Activated T-helper 1 cell treated with anti-CD3 and anti-CD28 coated beads, Interleukin-2, amount 50 U/mL, for 16 hours (primary cell): ENCODE results near the gene BARD1.
A peak's percentile ranks its signal among the peaks of the same experiment; 100 is the strongest.
"Not testable (repeated sequence)": the region's sequence is repeated elsewhere in the genome, so short reads cannot be mapped to it uniquely, and the experiment has no call there.

Source experiments
- DNase-seq, 2 donors: peaks; one replicate each; pipeline ENCODE4 v3.0.0-alpha.2; 2020; ENCODE audit warnings: low read depth in 1 of 2, low spot score in 1 of 2

The BARD1 gene

GRCh38 chr2:214808981-214809750 lies at the start of gene BARD1:
Gene BARD1, minus strand, starts transcription at chr2:214809683. Its CDS starts 114 bp downstream, at chr2:214809569.
- peak in 1 of 2 donors; percentile 30 for DNase-seq

- no peak for DNase-seq
Measured at GRCh38 chr2:214856137-214856536, 46.7 kb upstream of the BARD1 start.

GRCh38 chr2:214853906-214854305 lies 44.4 kb upstream of the BARD1 start:
- DNase-seq, result no peak

- DNase-seq, result no peak
Measured at GRCh38 chr2:214843823-214844222, 34.3 kb upstream of the BARD1 start.

GRCh38 chr2:214839464-214839863 lies 30.0 kb upstream of the BARD1 start:
- DNase-seq, result no peak

GRCh38 chr2:214837466-214837865 lies 28.0 kb upstream of the BARD1 start:
- no peak for DNase-seq

GRCh38 chr2:214836568-214836967 lies 27.1 kb upstream of the BARD1 start:
- DNase-seq, result no peak

GRCh38 chr2:214830794-214831346 lies 21.4 kb upstream of the BARD1 start:
- no peak for DNase-seq

GRCh38 chr2:214816008-214816533 lies 6.6 kb upstream of the BARD1 start:
- no peak for DNase-seq

GRCh38 chr2:214810671-214811070 lies 1.2 kb upstream of the BARD1 start:
- DNase-seq, result no peak

- peak; percentile 95 to 97 for DNase-seq
Measured at GRCh38 chr2:214809751-214810564, 475 bp upstream of the BARD1 start.

GRCh38 chr2:214807653-214808052 lies 1.8 kb downstream of the BARD1 start:
- no peak for DNase-seq

- no peak for DNase-seq
Measured at GRCh38 chr2:214801768-214802397, 7.6 kb downstream of the BARD1 start.

GRCh38 chr2:214801068-214801467 lies 8.4 kb downstream of the BARD1 start:
- DNase-seq, result no peak

- no peak for DNase-seq
Measured at GRCh38 chr2:214800180-214800579, 9.3 kb downstream of the BARD1 start.

GRCh38 chr2:214796911-214797310 lies 12.6 kb downstream of the BARD1 start:
- no peak for DNase-seq

- not testable (repeated sequence) for DNase-seq
Measured at GRCh38 chr2:214783181-214783580, 26.3 kb downstream of the BARD1 start.

GRCh38 chr2:214782671-214783070 lies 26.8 kb downstream of the BARD1 start:
- DNase-seq, result no peak

GRCh38 chr2:214781226-214781625 lies 28.3 kb downstream of the BARD1 start:
- no peak for DNase-seq

- DNase-seq, result no peak
Measured at GRCh38 chr2:214775971-214776370, 33.5 kb downstream of the BARD1 start.

- DNase-seq, result no peak
Measured at GRCh38 chr2:214774108-214774507, 35.4 kb downstream of the BARD1 start.
